Fibroblast of lung (primary cell): ENCODE data around the gene SEMA6B. TPM values are rescaled to one million over a fixed set of nuclear protein-coding genes. Genes with fewer than 3 reads are reported as not detected.
A peak's percentile ranks its signal among the peaks of the same experiment; 100 is the strongest.

Experiments
- DNase-seq, 2 donors: peaks; one replicate each; pipeline versions ENCODE4 v3.0.0 to v3.0.0-alpha.2; 2010; ENCODE audit warnings: low read depth in 2 of 2
- H2AFZ ChIP-seq: 2 replicates; pipeline ENCODE4 v1.5.1; 2012; ENCODE audit warnings: low read length, control low read depth, inconsistent platforms
- H3K27ac ChIP-seq: 2 replicates; pipeline ENCODE4 v1.5.1; 2011; ENCODE audit warnings: low read length, control low read depth; ENCODE audit not compliant: insufficient read depth
- H3K27me3 ChIP-seq: 2 replicates; pipeline ENCODE4 v1.5.1; 2011; ENCODE audit warnings: mild to moderate bottlenecking, low read length; ENCODE audit not compliant: control insufficient read depth, insufficient read depth
- H3K36me3 ChIP-seq: 2 replicates; pipeline ENCODE4 v1.5.1; 2011; ENCODE audit warnings: low read length; ENCODE audit not compliant: control insufficient read depth, insufficient read depth
- H3K4me1 ChIP-seq: 2 replicates; pipeline ENCODE4 v1.5.1; 2011; ENCODE audit warnings: low read length; ENCODE audit not compliant: control insufficient read depth, insufficient read depth; ENCODE audit errors: extremely low read depth
- H3K4me2 ChIP-seq: 2 replicates; pipeline ENCODE4 v1.5.1; 2011; ENCODE audit warnings: low read length, control low read depth; ENCODE audit not compliant: insufficient read depth; ENCODE audit errors: extremely low read depth
- H3K4me3 ChIP-seq, 4 experiments: fragments of 200-600 bp in 1 of 4; sonication (generic) in 1 of 4; replicated peaks in 1 of 4; 2 replicates each; pipeline ENCODE4 v1.5.1; 2011 to 2016; ENCODE audit warnings: low read length in 4 of 4, low read depth in 3 of 4, mild to moderate bottlenecking in 3 of 4, control low read depth in 2 of 4, inconsistent platforms in 1 of 4, mixed read lengths in 1 of 4; ENCODE audit not compliant: insufficient read depth in 1 of 4; ENCODE audit errors: control extremely low read depth in 1 of 4
- H3K79me2 ChIP-seq: 2 replicates; pipeline ENCODE4 v1.5.1; 2012; ENCODE audit warnings: mild to moderate bottlenecking, low read length, inconsistent platforms; ENCODE audit not compliant: control insufficient read depth, insufficient read depth
- H3K9ac ChIP-seq: 2 replicates; pipeline ENCODE4 v1.5.1; 2011; ENCODE audit warnings: mild to moderate bottlenecking, low read length, control low read depth; ENCODE audit not compliant: insufficient read depth
- H3K9me3 ChIP-seq: 2 replicates; pipeline ENCODE4 v1.5.1; 2012; ENCODE audit warnings: low read depth, low read length; ENCODE audit not compliant: control insufficient read depth, insufficient read depth
- H4K20me1 ChIP-seq: 2 replicates; pipeline ENCODE4 v1.5.1; 2011; ENCODE audit warnings: low read length; ENCODE audit not compliant: control insufficient read depth, insufficient read depth; ENCODE audit errors: extremely low read depth
- EZH2 ChIP-seq: IDR thresholded peaks from 2 replicates; pipeline ENCODE4 v1.5.1; 2012; ENCODE audit warnings: low read length, control low read depth, mild to moderate bottlenecking; ENCODE audit errors: missing control alignments
- polyA plus RNA-seq, 2 donors: library from polyadenylated mRNA; depleted of rRNA in 1 of 2; stranded (reverse) in 1 of 2; unstranded in 1 of 2; fragments of >200 nt; gene quantifications; 2 replicates each; pipeline ENCODE4 v1.2.1, GENCODE V29; 2011 to 2012; ENCODE audit warnings: missing spikeins in 1 of 2
- total RNA-seq: library from RNA; depleted of rRNA; stranded (reverse); fragments of >200 nt; gene quantifications from 2 replicates; pipeline ENCODE4 v1.2.1, GENCODE V29; 2014
- TF ChIP-seq, protein P1 (sequence below), 2 donors: IDR thresholded peaks in 1 of 2; conservative IDR thresholded peaks in 1 of 2; 1 replicate in 1 of 2; 2 replicates in 1 of 2; pipeline ENCODE4 v1.5.1; 2011 to 2012; ENCODE audit warnings: low read length in 2 of 2, control low read depth in 1 of 2, inconsistent platforms in 1 of 2, low read depth in 1 of 2, mild to moderate bottlenecking in 1 of 2

Gene SEMA6B
- total and polyA plus RNA-seq, 2 donors (not counting 1 experiment from before 2014, with no cell fraction given), result under 0.01 to 0.31 TPM

DNA sequence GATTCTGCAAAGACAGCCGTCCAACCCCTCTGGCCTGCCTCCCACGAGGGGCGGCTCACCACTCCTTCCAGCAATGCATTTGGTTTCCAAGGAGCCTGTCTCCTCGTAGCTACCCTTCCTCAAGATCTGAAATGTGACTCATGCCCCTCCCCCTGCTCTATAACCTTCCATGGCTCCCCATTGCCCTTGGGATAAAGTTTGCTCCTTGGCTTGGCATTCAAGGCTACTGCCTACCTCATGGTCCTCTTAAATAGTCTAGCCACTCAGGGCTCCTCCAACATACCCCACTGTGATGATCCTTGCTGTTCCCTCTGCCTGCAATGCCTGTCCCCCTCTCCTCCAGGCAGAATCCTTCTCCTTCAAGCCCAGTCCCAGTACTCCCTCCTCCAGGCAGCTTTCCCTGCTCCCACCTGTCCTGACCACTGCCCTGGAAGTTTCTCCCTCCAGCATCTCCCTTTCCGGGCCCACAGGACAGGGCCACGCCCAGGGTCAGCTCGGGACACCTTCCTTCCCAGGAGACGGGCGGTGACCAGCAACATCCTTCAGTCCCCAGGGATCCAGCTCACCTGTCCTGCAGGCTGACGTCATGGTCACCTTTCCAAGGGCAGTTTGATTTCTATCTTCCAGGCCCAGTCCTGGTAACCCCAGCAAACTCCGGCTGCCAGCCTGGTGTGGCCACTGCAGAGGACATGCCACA lies 19.2 kb upstream of the SEMA6B start:
- H3K9me3 ChIP-seq, result no peaks in the 10 kb centered on the region
- H4K20me1 ChIP-seq, result no peaks in the 10 kb centered on the region
- H3K27ac ChIP-seq, result no peak overlapping the region
- TF ChIP-seq, protein P1, sequence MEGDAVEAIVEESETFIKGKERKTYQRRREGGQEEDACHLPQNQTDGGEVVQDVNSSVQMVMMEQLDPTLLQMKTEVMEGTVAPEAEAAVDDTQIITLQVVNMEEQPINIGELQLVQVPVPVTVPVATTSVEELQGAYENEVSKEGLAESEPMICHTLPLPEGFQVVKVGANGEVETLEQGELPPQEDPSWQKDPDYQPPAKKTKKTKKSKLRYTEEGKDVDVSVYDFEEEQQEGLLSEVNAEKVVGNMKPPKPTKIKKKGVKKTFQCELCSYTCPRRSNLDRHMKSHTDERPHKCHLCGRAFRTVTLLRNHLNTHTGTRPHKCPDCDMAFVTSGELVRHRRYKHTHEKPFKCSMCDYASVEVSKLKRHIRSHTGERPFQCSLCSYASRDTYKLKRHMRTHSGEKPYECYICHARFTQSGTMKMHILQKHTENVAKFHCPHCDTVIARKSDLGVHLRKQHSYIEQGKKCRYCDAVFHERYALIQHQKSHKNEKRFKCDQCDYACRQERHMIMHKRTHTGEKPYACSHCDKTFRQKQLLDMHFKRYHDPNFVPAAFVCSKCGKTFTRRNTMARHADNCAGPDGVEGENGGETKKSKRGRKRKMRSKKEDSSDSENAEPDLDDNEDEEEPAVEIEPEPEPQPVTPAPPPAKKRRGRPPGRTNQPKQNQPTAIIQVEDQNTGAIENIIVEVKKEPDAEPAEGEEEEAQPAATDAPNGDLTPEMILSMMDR (conservative IDR thresholded peaks at IDR 0.05 in 1 of 2, IDR thresholded peaks at IDR 0.05 in 1 of 2; ENCODE audit: low read depth in 1 of 2, low read length in 2 of 2), result no peak
- TF ChIP-seq EZH2, result no peak
- H3K4me3 ChIP-seq, result no peak overlapping the region
- peaks cover 29% of the 10 kb centered on the region for H3K27me3 ChIP-seq
- no peaks in the 10 kb centered on the region for H3K79me2 ChIP-seq
- H2AFZ ChIP-seq, result no peak overlapping the region
- H3K4me1 ChIP-seq, result peaks cover 9% of the 10 kb centered on the region
- DNase-seq, result no peak
- H3K36me3 ChIP-seq, result no peaks in the 10 kb centered on the region
- no peak overlapping the region for H3K9ac ChIP-seq
- H3K4me2 ChIP-seq, result no peak overlapping the region

DNA sequence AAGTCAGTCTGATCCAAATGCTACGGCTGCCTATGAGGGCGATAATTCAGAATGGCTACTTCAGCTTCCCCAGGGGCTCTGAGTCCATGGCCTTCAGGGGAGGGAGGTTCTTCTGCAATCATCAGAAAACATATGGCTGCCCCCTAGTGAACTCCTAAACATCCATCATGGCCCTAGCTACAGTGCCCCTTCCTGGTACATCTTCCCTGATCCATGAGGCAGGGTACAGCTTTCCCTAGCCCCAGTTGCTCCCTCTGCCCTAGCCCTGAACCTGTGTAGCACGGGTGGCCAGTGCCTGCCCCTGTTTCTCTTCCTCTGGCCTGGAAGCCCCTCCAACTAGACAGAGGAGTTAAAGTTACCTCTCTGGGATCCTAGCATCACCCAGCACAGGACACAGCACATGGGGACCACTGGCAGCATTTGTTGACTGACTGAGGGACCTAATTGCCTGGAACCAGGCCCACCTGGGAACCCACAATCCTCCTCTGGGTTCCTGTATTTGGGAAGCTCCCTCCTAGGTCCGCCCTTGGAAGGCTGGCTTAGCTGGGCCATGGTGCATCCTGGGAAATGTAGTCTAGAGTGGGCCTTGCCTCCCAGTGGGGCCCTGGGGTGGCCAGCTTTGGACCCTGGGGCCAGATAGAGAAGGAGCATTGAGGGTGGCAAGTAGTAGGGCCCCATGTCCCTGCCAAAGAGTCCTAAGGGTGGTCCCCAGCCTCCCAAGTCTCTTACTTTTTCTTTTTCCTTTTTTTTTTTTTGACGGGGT lies 17.7 kb upstream of the SEMA6B start:
- Histone ChIP-seq H3K79me2 (no peaks in the 10 kb centered on the region), H3K9me3 (no peaks in the 10 kb centered on the region), H3K27ac (no peak overlapping the region), H3K4me3 (no peak overlapping the region), H3K4me1 (peaks cover 9% of the 10 kb centered on the region), H2AFZ (no peak overlapping the region), H4K20me1 (no peaks in the 10 kb centered on the region), H3K27me3 (peaks cover 25% of the 10 kb centered on the region), H3K9ac (no peak overlapping the region), H3K36me3 (no peaks in the 10 kb centered on the region), H3K4me2 (no peak overlapping the region)
- no peak for DNase-seq
- TF ChIP-seq EZH2, result no peak
- TF ChIP-seq, protein P1 (conservative IDR thresholded peaks at IDR 0.05 in 1 of 2, IDR thresholded peaks at IDR 0.05 in 1 of 2; ENCODE audit: low read depth in 1 of 2, low read length in 2 of 2), result no peak

DNA sequence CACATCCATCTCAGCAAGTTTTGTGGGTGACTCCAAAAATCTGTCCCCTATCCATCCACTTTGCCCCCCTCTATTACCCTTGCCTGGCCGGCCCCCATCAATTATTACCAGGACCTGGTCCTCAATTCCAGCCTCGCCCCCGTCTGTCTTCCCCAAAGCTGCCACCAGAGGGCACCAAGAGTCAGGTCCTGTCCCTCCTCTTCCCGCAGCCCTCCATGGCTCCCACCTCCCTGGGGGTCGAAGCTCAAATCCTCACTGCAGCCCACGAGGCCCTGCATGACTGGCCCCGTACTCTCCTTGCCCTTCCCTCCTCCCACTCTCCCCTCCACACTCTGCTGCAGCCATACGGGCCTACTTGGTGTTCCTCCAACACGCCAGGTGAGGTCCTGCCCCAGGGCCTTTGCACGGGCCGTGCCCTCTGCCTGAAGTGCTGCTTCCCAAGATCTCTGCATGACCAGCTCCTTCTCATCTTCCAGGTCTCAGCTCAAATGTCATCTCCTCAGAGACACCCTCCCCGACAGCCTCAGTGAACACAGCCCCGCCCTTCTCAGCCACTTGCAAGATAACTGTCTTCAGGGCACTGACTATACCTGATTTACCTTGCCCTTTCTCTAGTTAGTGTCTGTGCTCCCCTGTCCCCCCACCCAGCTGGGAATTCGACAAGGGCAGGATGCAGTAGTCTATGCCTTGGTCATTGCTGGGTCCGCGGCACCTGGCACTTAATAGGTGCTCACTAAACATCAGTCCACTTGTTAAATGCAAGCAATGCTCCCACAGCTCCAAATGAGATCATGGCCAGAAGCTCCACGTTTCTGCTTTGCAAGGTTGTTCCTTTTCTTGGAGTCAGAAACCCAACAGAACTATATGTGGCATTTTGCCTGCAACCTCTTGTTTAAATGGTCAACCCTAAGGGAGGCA lies 16.8 kb upstream of the SEMA6B start:
- H4K20me1 ChIP-seq, result no peaks in the 10 kb centered on the region
- H3K9me3 ChIP-seq, result no peaks in the 10 kb centered on the region
- no peak overlapping the region for H3K4me3 ChIP-seq
- H3K27ac ChIP-seq, result peak overlapping the region; percentile 54
- peaks cover 9% of the 10 kb centered on the region for H3K4me1 ChIP-seq
- no peak for TF ChIP-seq EZH2
- TF ChIP-seq, protein P1 (conservative IDR thresholded peaks at IDR 0.05 in 1 of 2, IDR thresholded peaks at IDR 0.05 in 1 of 2; ENCODE audit: low read depth in 1 of 2, low read length in 2 of 2), result peak; percentile 62 to 71
- H3K79me2 ChIP-seq, result no peaks in the 10 kb centered on the region
- no peaks in the 10 kb centered on the region for H3K36me3 ChIP-seq
- H3K4me2 ChIP-seq, result no peak overlapping the region
- peaks cover 21% of the 10 kb centered on the region for H3K27me3 ChIP-seq
- no peak overlapping the region for H3K9ac ChIP-seq
- H2AFZ ChIP-seq, result no peak overlapping the region
- peak; percentile 29 to 52 for DNase-seq
